Prostate gland (tissue), 2 donors: ENCODE measurements around the gene WDR43.

Experiments used
- CTCF ChIP-seq, 4 experiments: fragments of 200-600 bp in 2 of 4; fragments of 450-650 bp in 2 of 4; sonication (generic) in 2 of 4; IDR thresholded peaks; 1 replicate in 3 of 4; 2 replicates in 1 of 4; pipeline ENCODE4 v1.5.1; 2016 to 2019; ENCODE audit warnings: antibody characterized with exemption in 4 of 4, mild to moderate bottlenecking in 2 of 4, moderate library complexity in 2 of 4
- POLR2A ChIP-seq: fragments of 450-650 bp; IDR thresholded peaks from one replicate; pipeline ENCODE4 v1.6.1; 2016; ENCODE audit warnings: antibody characterized with exemption, mild to moderate bottlenecking
- POLR2AphosphoS5 ChIP-seq: sonication (generic); formaldehyde crosslinking; IDR thresholded peaks from one replicate; pipeline ENCODE4 v1.6.1; 2017; ENCODE audit warnings: antibody characterized with exemption

DNA sequence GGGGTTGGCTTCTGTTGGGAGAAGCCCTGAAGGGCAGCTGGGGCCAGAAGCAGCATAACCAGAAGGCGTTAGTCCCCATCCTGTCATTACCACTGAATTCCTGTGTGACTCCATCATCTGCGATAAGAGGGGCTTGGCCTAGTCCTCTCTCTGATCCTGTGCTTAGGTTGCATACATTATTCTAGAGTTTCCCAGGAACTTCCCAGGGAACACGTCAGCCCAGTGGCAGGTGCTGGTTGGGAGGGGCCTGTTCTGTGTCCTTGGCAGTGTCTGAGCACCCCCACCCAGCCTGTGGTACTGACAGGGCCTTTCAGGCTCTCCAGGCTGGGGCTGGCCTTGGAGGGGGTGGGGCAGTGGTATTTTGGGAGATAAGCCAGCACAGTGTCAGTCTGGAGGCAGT, 82.1 kb downstream of the WDR43 start:
- no peak for TF ChIP-seq POLR2A
- no peak for TF ChIP-seq CTCF (IDR thresholded peaks at IDR 0.05)
- TF ChIP-seq POLR2AphosphoS5: no peak
